Colonic mucosa (tissue), 4 donors: ENCODE measurements around the gene SPO11. TPM values are rescaled to one million over a fixed set of nuclear protein-coding genes. Genes with fewer than 3 reads are reported as not detected.

Experiments used
- DNase-seq: peaks from one replicate; pipeline ENCODE4 v3.0.0-alpha.2; 2020
- H3K27ac ChIP-seq: fragments of 200-600 bp; one replicate; pipeline ENCODE4 v1.8.0; 2021
- H3K27me3 ChIP-seq: fragments of 200-600 bp; one replicate; pipeline ENCODE4 v1.8.0; 2021
- H3K36me3 ChIP-seq: fragments of 200-600 bp; one replicate; pipeline ENCODE4 v1.8.0; 2021
- H3K4me1 ChIP-seq: fragments of 200-600 bp; one replicate; pipeline ENCODE4 v1.8.0; 2021; ENCODE audit warnings: mild to moderate bottlenecking
- H3K4me3 ChIP-seq: fragments of 200-600 bp; one replicate; pipeline ENCODE4 v1.8.0; 2021
- H3K9ac ChIP-seq, 2 donors: one replicate each; pipeline ENCODE4 v1.7.0; 2013; ENCODE audit warnings: control low read depth in 2 of 2, low read depth in 2 of 2, low read length in 2 of 2
- H3K9me3 ChIP-seq: fragments of 200-600 bp; one replicate; pipeline ENCODE4 v1.8.0; 2021
- intact Hi-C: fragments of 100-400 bp; cut with DNase I; formaldehyde crosslinking; loops from one replicate; pipeline ENCODE4 v1.14.1; 2022
- total RNA-seq, 2 donors: library from RNA; stranded (reverse); fragmentation: NEBNext Ultra II Directional in 1 of 2; extraction: Animal tissue kit (Norgen Biotek cat#: 25700) in 1 of 2; gene quantifications; one replicate each; pipeline ENCODE4 v1.2.1, GENCODE V29; 2021
- TF ChIP-seq, protein P1 (sequence below): fragments of 200-600 bp; IDR thresholded peaks from one replicate; pipeline ENCODE4 v1.8.0; 2022; ENCODE audit warnings: antibody characterized with exemption, mild to moderate bottlenecking
- donor health status: healthy.
- donor health status: DM: no; HTN: no; CAD: no.
- donor health status: DM: no; HTN: no; CAD: no.

The SPO11 gene
- total RNA-seq, 2 donors from 2014 or later, result not detected

DNA sequence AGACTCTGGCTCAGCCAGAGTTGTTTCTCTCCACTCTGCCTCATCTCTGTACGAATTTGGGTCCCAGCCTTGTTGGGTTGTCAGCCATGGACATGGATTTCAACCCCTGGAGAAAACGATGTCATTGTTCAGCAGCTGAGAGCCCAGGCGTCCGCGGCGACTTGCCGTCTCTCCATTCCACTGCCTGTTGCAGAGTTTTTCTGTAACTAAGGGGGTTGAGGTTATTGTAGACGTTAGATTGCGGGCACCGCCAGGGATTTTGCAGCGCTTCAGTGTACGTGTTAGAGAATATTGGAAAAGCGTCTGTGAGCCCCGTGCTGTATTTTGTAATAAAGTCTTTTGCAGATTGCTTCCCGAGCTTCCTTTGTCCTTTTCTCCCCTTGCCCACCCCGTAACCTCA, 48.5 kb downstream of the SPO11 start:
- Histone ChIP-seq H3K9ac (no peak overlapping the region), H3K4me3 (no peak overlapping the region), H3K36me3 (peaks cover 4% of the 10 kb centered on the region), H3K9me3 (no peaks in the 10 kb centered on the region), H3K27ac (no peak overlapping the region), H3K27me3 (no peaks in the 10 kb centered on the region), H3K4me1 (peaks cover 4% of the 10 kb centered on the region)
- intact Hi-C loops, result loop anchor here (10.0 kb wide), 1 partner anchor 217 kb away; no protein-coding TSS in a partner anchor
- DNase-seq, result no peak
- TF ChIP-seq, protein P1, sequence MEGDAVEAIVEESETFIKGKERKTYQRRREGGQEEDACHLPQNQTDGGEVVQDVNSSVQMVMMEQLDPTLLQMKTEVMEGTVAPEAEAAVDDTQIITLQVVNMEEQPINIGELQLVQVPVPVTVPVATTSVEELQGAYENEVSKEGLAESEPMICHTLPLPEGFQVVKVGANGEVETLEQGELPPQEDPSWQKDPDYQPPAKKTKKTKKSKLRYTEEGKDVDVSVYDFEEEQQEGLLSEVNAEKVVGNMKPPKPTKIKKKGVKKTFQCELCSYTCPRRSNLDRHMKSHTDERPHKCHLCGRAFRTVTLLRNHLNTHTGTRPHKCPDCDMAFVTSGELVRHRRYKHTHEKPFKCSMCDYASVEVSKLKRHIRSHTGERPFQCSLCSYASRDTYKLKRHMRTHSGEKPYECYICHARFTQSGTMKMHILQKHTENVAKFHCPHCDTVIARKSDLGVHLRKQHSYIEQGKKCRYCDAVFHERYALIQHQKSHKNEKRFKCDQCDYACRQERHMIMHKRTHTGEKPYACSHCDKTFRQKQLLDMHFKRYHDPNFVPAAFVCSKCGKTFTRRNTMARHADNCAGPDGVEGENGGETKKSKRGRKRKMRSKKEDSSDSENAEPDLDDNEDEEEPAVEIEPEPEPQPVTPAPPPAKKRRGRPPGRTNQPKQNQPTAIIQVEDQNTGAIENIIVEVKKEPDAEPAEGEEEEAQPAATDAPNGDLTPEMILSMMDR, result no peak

DNA sequence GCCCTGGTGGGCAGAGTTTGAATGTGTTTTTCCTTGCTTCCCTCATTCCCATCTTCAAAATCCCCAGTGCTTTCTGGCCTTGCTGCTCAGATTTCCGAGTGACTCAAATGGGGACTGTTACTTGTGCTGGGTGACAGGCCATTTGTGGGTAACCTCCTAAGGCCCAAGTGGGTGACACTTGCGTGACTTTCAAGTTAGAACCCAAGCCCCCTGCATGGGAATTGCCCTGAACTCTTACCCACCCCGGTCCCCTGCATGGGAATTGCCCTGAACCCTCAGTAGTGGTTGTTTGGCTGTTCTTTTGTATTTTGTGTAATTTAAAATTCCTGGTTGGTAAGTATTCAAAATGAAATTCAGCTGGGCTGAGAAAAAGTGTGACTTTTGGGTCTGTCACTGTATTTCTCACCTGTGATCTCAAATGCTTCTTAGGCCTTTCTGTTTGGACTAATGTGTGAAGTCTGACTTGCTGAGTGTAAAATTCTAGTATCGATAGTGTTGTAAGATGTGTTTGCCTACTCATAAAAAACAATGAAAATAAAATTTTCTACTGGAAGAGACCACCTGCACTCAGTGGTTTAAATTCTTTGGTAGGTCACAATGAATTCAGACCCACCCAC, 49.2 kb downstream of the SPO11 start:
- H3K4me3 ChIP-seq, result no peak overlapping the region
- peaks cover 6% of the 10 kb centered on the region for H3K4me1 ChIP-seq
- H3K27ac ChIP-seq, result no peak overlapping the region
- no peaks in the 10 kb centered on the region for H3K27me3 ChIP-seq
- TF ChIP-seq, protein P1, result no peak
- no peak for DNase-seq
- H3K9me3 ChIP-seq, result no peaks in the 10 kb centered on the region
- peaks cover 4% of the 10 kb centered on the region for H3K36me3 ChIP-seq
- H3K9ac ChIP-seq, result no peak overlapping the region
- intact Hi-C loops, result loop anchor here (10.0 kb wide), 1 partner anchor 216 kb away; no protein-coding TSS in a partner anchor

DNA sequence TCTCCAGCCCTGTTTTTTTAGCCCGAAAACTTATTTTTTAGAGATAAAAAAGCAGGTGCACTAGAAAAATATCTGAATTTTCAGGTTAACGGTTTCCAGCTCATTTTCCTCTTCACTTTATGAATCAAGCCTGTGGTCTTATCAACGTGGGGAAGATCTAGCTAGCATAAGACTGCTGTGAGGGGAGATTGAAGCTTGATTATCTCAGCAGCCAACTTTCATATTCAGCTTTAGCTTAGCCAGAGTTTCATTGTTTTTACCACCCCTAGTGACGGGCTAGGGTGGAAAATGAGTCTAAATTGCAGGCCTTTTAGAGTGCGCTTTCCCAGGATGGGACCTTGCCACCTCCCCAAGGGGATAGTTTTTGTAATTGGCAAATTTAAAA, 49.7 kb downstream of the SPO11 start:
- peaks cover 2% of the 10 kb centered on the region for H3K36me3 ChIP-seq
- TF ChIP-seq, protein P1, result no peak
- no peak overlapping the region for H3K27ac ChIP-seq
- no peaks in the 10 kb centered on the region for H3K9me3 ChIP-seq
- H3K27me3 ChIP-seq, result no peaks in the 10 kb centered on the region
- intact Hi-C loops, result loop anchor here (10.0 kb wide), 1 partner anchor 216 kb away; no protein-coding TSS in a partner anchor
- H3K4me3 ChIP-seq, result no peak overlapping the region
- H3K4me1 ChIP-seq, result peaks cover 6% of the 10 kb centered on the region
- no peak for DNase-seq
- no peak overlapping the region for H3K9ac ChIP-seq

DNA sequence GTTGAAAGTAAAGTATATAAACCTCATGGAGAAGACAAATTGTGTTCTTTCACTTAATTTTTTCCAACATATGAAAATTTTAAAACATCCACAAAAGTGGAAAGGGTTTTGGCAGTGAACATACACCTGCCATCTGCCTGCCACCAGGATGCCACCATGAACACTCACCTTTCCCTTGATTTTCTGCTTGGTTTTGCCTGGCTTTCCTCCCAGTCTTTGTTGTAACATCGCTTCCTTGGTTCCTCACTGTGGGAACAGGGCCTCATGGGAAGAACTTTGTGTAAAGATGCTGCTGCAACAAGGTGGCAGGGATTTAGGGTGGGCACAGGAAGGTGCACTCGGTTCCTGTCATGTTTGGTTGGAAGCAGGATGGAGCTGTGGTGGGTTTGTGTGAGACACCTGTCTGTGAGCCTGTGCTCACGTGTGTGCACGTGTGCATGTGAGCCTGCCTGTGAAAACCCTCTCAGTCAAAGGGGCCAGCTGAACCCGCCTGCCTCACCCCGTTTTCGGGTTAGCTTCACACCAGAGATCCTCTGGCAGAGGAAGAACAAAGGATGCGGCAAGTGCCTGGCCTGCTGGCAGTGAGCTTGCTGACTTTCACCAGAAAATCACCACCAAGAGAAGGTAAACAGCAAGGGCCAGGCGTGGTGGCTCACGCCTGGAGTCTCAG, 50.6 kb downstream of the SPO11 start:
- H3K4me3 ChIP-seq, result no peak overlapping the region
- H3K27ac ChIP-seq, result no peak overlapping the region
- no peaks in the 10 kb centered on the region for H3K36me3 ChIP-seq
- H3K27me3 ChIP-seq, result no peaks in the 10 kb centered on the region
- peaks cover 9% of the 10 kb centered on the region for H3K4me1 ChIP-seq
- intact Hi-C loops, result loop anchor here (2.0 kb wide), 1 partner anchor 113 kb away; no protein-coding TSS in a partner anchor
- TF ChIP-seq, protein P1, result no peak
- no peak overlapping the region for H3K9ac ChIP-seq
- no peak for DNase-seq
- no peaks in the 10 kb centered on the region for H3K9me3 ChIP-seq

DNA sequence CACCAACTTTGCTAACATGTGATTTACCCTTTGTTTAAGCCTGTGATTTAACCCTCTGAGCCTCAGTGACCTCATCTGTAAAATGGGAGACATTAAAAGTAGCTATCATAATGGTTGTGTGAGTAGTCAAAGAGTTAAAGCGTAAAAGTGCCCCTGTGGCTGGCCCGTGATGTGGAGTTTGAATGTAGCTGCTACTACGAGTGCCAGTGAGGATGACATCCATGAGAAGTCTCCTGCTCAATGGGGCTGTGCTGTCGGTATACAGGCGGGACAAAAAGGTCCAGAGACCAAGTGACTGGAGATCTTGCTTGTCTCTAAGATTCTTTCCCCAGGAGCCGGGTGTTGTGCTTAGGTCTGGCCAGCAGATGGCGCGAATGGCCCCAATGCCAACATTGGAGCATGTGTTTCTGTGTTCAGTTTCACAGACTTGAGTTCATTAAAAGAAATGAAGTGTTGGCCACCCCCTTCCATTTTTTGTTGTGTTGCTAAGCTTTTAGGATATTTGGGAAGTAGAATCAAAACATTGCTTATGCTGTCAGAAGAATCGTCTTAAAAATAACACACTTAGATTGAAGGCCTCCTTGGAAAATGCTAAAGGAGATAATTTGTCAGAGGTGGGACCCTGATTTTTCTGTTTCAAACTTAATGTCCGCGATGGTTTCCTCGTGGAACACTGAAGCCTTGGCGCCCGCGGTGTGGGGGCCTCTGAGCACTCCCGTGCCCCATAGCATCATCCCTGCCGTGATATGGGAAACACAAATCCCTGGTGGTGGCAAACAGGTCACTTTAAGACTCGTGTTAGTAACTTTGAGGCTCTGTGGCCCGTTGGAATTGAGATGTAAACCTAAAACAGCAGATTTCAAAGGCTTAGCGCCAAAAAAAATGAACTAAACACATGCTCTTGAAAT, 52.2 kb downstream of the SPO11 start:
- Histone ChIP-seq H3K4me3 (no peak overlapping the region), H3K9me3 (no peaks in the 10 kb centered on the region), H3K9ac (no peak overlapping the region), H3K4me1 (peaks cover 11% of the 10 kb centered on the region), H3K27me3 (no peaks in the 10 kb centered on the region), H3K27ac (no peak overlapping the region), H3K36me3 (no peaks in the 10 kb centered on the region)
- peak; percentile 94 for DNase-seq
- intact Hi-C loops, result loop anchor here (2.0 kb wide), 1 partner anchor 111 kb away; no protein-coding TSS in a partner anchor
- TF ChIP-seq, protein P1, result peak; percentile 90
